Measurements from ENCODE around the gene SLFN14. TPM values are rescaled to one million over a fixed set of nuclear protein-coding genes. Genes with fewer than 3 reads are reported as not detected.
"Not testable (repeated sequence)": the region's sequence is repeated elsewhere in the genome, so short reads cannot be mapped to it uniquely, and the experiment has no call there.

SLFN14 gene
- total RNA-seq, 1 donor from 2014 or later = not detected

GRCh38 chr17:35529866-35530265, 30.8 kb downstream of the SLFN14 start:
- intact Hi-C loops (cut with micrococcal nuclease) = no loop called here

- intact Hi-C loops (cut with micrococcal nuclease) = not testable (repeated sequence)
These were observed 31.3 kb downstream of the SLFN14 start for GRCh38 chr17:35529326-35529725.

- intact Hi-C loops (cut with micrococcal nuclease) = no loop called here
These were observed 37.3 kb downstream of the SLFN14 start for GRCh38 chr17:35523296-35523695.

GRCh38 chr17:35521654-35522256, 38.9 kb downstream of the SLFN14 start:
- intact Hi-C loops (cut with micrococcal nuclease) = not testable (repeated sequence)

- intact Hi-C loops (cut with micrococcal nuclease) = no loop called here
These were observed 39.5 kb downstream of the SLFN14 start for GRCh38 chr17:35521150-35521549.

GRCh38 chr17:35519906-35520442, 40.6 kb downstream of the SLFN14 start:
- intact Hi-C loops (cut with micrococcal nuclease) = no loop called here

GRCh38 chr17:35519439-35519838, 41.2 kb downstream of the SLFN14 start:
- intact Hi-C loops (cut with micrococcal nuclease) = no loop called here

- intact Hi-C loops (cut with micrococcal nuclease) = not testable (repeated sequence)
These were observed 42.2 kb downstream of the SLFN14 start for GRCh38 chr17:35518431-35518830.

- intact Hi-C loops (cut with micrococcal nuclease) = no loop called here
These were observed 45.6 kb downstream of the SLFN14 start for GRCh38 chr17:35515027-35515426.

- intact Hi-C loops (cut with micrococcal nuclease) = no loop called here
These were observed 46.1 kb downstream of the SLFN14 start for GRCh38 chr17:35514564-35514963.

Other genes starting within 250 kb of the SLFN14 start
- 86.6 and 88.2 TPM in 2 replicates for gene SLFN11, start 187.2 kb downstream of the SLFN14 start, total RNA-seq
- gene SLFN12, start 128.3 kb downstream of the SLFN14 start, total RNA-seq = 12.5 and 14.2 TPM in 2 replicates
- 60.7 and 65.5 TPM in 2 replicates for gene SLFN13, start 112.1 kb downstream of the SLFN14 start, total RNA-seq
- gene SLFN12L, start 23.1 kb downstream of the SLFN14 start, total RNA-seq = 105 and 106 TPM in 2 replicates
- 3.8 and 4.0 TPM in 2 replicates for gene PEX12, start 17.8 kb upstream of the SLFN14 start, total RNA-seq
- 211 and 213 TPM in 2 replicates for gene AP2B1, start 26.5 kb upstream of the SLFN14 start, total RNA-seq
- 0.16 and 0.27 TPM in 2 replicates for gene RASL10B, start 170.8 kb upstream of the SLFN14 start, total RNA-seq
- gene GAS2L2, start 192.4 kb upstream of the SLFN14 start, total RNA-seq = not detected in 2 replicates
- gene C17orf50, start 200.1 kb upstream of the SLFN14 start, total RNA-seq = not detected in 2 replicates
- gene MMP28, start 234.8 kb upstream of the SLFN14 start, total RNA-seq = not detected in 2 replicates
- gene TAF15, start 248.7 kb upstream of the SLFN14 start, total RNA-seq = 284 and 294 TPM in 2 replicates